Measurements from ENCODE around the gene PDGFA.

PDGFA gene

DNA sequence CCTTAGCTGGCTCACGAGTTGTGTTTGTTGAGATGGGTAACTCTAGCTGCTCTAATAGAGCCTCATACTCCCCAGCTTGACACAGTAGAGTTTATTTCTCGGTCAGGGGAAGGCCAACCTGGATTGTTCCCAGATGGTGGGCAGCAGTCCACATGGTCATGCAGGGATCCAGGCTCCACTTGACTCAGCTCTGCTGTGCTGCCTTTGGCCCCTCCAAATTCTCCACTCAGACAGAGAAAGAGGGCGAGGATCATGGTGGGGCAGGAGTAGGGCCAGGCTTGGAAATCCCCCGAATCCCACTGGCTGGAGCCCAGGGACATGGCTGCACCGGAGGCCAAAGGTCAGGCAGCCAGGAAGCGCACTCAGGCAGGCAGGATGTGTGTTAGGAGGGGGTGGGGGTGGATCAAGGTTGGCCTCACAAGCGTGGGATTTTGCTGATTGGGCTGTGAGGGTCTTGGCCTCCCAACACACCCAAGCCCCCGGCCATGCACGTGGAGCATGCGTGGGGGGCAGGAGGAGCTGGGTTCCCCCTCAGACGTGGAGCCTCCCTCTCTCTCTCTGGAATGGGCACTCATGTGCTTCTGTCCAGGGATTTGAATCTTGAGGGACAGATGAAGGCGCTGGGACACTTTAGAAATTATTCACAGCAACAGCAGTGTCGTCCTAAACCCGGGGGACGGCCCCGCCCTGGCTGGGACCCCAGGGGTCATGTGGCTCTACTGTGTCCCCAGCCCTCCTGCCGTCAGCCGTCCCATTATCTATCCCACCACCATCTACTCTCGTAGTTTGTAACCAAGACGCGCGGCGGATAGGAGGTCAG, 44.8 kb downstream of the PDGFA start:
- DNase-seq (ENCODE audit: low read depth, low spot score) = no peak

DNA sequence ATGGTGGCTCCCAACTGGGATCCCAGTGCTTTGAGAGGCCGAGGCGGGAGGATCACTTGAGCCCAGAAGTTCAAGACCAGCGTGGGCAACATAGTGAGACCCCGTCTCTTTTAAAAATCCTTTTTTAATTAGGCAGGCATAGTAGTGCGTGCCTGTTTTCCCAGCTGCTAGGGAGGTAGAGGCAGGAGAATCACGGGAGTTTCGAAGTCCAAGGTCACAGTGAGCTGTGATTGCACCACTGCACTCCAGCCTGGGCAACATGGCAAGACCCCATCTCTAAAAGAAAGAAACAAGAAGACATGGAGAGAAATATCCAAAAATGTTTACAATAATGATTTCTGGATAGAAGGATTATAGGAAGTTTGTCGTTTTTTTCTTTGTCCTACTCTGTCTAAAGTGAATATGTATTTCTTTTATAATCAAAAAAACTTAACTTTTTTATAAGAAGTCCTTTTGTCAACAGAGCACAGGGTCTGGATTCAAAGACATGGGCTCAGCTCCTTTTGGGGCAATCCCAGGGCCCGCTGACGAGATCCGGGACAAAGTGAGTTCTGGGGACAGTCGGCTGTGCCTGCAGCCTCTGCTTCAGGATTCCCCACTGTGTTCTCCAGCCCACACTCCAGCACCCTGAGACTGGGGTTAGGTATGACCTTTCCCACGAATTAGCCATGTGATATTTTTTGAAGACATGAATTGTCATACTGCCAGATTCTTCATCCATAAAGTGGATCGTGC, 45.6 kb downstream of the PDGFA start:
- DNase-seq (ENCODE audit: low read depth, low spot score) = no peak

DNA sequence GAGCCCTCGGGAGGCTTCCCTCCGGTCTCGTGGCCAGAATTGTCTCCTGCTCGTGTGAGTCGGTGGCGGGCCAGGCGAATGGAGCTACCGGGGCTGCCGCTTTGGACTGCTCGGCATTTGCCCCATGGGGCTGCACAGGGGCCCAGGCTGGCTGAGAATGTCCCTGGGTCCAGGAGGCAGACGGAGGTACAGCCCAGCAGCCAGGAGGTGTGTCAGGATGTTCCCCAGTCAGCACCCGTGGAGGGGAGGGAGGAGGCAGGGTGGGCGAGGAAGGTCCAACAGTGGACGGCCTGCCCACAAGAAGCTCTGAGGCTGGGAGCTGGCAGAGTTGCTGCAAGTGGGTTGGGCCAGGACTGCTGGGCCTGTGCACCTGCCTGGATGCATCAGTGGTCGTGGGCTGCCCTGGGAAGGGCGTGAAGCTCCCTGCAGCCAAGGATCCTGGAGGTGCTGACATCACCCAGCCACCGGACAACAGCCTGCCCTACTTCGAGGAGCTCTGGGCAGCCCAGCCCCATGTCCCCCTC, 46.4 kb downstream of the PDGFA start:
- DNase-seq (ENCODE audit: low read depth, low spot score) = no peak

DNA sequence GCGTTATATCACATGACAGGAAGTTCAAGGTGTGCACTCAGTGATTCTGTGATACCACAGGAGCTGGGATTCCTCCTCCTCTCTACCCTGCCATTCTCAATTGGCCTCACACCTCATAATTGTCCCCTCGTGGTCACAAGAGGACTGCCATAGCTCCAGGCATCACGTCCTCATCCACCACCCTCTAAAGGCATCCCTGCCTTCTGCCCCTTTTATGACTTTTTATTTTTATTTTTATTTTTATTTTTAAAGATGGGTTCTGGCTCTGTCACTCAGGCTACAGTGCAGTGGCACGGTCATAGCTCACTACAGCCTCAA, 47.0 kb downstream of the PDGFA start:
- no peak for DNase-seq (ENCODE audit: low read depth, low spot score)

DNA sequence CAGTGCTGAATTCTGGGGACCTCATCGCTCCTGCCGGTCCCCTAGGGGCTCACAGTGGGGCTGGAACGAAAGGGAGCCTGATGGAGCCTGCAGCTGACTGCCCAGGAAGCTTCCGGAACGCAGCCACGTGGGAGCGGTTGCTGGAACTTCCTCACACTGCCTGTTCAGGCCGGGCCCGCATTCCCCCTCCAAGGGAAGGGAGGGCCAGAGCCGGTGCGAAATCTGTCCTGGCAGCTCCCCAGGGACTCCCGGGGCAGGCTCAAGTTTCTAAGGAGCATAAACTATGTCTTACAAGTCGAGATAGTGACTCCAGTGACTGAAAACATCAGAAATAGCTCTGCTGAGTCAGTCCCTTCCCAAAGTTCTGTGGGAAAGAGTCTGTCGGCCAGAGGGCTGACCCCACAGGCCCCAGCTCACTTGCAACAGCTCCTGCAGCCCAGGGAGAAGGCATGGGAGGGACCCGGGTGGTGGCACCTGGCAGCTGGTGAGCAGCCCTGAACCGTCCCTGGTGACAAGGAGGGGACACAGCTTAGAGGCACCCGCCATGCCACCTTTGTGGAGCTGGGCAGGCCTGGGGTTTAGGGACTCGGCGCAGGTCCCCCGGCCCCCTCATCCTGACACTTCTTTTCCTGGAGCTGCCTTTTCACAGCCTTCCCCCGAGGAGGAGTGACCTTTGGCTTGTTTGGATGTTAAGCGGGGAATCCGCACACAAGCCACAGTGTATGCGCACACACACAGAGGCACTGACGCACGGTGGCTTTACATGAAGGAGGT, 47.6 kb downstream of the PDGFA start:
- DNase-seq (ENCODE audit: low read depth, low spot score) = peak; percentile 57

DNA sequence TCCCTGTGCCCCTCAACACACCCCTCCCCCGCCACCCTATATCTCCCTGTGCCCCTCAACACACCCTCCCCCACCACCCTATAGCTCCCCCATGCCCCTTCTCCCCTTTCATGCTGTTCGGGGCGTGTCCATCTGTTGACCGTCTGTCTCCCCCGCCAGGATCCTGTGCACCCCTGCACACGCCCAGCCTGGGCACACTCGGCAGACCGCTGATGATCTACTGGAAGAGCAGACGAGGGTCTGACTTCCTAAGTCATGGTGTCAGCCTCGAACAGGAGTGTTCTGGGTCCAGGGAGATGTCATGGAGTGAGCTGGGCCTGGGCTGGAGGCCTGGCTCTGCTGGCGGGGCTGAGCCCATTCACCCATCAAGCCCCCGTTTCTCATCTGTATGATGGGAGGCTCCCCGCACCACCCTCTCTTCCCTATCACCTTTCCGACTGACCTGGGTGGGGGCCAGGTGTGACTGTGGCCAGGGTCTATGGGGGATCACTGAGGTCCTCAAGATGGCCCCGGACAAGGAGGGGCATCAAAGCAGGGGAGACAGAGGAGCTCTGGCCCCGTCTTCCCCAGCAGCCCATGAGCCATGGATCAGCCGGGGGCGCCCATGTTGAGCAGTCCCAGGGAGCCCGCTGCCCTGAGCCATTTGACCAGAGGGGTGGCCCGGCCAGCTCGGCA, 48.3 kb downstream of the PDGFA start:
- DNase-seq (ENCODE audit: low read depth, low spot score) = no peak

DNA sequence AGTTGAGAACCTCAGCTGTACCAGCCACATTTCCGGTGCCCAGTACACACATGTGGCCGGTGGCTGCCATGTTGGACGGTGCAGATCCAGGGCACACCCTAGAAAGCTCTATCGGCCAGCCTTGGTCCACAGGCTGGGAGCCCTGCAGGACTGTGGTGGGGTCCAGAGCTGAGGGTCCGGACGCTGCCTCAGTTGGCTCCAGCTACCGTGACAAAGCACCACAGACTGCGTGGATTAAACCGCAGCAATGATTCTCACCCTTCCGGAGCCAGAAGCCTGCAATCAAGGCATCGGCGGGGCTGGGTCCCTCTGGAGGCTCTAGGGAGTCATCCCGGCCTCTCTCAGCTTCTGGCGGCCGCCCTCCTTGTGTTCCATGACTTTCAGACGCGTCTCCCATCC, 50.1 kb downstream of the PDGFA start:
- no peak for DNase-seq (ENCODE audit: low read depth, low spot score)

DNA sequence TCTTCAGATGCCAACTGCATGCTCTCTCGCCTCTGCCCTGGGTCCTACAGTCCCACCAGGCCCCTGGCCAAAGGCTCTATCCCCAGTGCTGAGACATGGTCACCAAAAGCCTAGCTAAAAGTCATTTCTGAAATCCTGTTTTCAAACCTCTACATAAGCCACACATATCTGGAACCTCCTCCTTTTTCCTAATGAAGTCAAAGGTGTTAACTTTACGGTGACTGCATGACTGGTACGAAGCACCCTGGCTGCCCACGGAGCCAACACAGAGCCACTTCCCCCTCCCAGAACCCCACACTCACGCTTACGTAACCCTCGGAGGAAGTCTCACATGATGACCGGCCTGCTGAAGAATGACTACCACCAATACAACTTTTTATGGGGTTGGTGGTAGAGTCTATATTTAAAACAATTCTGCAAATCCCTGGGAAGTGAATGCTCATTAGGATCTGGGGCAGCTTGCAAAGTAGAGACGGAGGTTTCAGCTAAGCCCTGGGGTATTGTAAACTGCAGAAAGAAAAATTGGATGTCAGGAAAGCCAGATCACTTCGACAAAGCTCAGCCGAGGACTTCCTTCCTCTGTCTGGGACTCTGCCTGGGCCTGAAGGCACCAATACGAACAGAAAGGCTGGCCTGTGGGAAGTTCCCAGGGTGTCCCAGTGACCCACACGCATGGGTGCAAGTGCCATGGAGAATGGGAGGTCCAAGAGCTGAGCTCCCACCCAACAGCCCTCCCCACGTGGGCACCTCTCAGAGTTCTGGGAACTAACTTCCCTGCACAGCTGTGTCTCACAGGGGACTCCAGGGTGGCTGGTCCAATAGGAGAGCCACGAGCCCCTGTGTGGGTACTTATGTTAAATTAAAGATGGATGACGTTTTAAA, 50.7 kb downstream of the PDGFA start:
- DNase-seq (ENCODE audit: low read depth, low spot score) = no peak

DNA sequence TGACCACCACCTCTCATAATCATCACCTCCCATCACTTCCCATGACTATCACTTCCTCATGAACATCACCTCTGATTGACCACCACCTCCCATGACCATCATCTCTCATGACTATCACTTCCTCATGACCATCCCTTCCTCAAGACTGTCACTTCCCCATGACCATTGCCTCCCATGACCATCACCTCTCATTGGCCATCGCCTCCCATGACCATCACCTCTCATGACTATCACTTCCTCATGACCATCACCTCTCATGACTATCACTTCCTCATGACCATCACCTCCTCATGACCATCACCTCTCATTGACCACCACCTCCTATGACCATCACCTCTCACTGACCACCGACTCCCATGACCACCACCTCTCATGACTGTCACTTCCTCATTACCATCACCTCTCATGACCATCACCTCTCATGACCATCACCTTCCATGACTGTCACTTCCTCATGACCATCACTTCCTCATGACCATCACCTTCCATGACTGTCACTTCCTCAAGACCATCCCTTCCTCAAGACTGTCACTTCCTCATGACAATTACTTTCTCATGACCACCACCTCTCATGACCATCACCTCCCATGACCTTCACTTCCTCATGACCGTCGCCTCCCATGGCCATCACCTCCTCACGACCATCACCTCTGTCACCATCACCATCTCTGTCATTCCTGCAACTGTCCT, 51.6 kb downstream of the PDGFA start:
- DNase-seq (ENCODE audit: low read depth, low spot score) = no peak

DNA sequence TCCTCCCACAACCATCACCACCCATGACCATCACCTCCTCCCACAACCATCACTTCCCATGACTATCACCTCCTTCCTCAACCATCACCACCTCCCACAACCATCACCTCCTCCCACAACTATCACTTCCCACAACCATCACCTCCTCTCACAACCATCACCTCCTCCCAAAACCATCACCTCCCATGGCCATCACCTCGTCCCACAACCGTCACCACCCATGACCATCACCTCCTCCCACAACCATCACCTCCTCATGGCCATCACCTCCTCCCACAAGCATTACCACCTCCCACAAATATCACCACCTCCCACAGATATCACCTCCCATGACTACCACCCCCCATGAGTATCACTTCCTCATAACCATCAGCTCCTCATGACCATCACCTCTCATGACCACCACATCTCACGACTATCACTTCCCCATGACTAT, 52.2 kb downstream of the PDGFA start:
- DNase-seq (ENCODE audit: low read depth, low spot score) = no peak

DNA sequence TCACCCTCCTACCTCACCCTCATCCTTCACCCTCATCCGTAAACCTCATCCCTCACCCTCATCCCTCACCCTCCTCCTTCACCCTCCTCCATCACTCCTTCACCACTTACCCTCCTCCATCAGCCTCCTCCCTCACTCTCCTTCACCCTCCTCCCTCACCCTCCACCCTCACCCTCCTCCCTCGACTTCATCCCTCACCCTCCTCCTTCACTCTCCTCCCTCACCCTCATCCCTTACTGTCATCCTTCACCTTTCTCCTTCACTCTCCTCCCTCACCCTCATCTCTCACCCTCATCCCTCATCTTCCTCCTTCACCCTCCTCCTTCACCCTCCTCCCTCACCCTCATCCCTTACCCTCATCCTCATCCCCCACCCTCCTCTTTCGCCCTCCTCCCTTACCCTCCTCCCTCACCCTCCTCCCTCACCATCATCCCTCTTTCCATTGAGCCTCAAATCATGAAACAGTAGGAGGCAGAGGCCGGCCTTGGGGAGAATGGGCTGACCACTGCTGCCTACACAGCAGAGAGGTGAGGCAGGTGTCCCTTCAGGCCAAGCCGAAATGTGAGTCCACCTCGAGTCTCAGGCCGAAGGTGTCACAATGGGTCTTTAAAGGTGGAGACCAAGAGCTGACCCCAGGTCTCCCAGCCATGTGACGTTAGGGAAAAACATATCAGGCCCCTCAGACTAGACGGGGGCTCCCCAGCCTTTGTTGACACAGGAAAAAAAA, 53.0 kb downstream of the PDGFA start:
- DNase-seq (ENCODE audit: low read depth, low spot score) = no peak

DNA sequence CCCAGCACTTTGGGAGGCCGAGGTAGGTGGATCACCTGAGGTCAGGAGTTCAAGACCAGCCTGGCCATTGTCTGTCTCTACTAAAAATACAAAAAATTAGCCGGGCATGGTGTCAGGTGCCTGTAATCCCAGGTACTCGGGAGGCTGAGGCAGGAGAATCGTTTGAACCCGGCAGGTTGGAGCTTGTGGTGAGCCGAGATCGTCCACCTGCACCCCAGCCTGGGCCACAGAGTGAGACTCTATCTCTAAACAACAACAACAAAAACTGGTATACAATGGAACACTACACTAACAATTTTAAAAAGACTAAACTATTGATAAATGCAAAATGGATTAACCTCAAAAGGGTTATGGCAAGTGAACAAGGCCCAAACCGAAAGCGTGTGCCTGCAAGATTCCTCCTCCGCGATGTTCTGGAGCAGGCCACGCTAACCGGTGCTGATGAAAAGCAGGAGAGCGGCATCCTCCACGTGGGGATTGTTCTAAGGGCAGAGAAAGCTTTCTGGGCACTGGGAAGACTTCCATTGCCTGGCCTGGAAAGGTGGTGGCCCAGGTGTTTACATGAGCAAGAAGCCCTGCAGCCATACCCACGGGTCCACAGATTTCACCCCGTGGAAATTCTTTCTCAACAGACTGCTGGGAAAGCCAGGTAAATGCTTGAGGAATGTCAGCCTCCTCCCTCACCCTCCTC, 53.8 kb downstream of the PDGFA start:
- no peak for DNase-seq (ENCODE audit: low read depth, low spot score)

DNA sequence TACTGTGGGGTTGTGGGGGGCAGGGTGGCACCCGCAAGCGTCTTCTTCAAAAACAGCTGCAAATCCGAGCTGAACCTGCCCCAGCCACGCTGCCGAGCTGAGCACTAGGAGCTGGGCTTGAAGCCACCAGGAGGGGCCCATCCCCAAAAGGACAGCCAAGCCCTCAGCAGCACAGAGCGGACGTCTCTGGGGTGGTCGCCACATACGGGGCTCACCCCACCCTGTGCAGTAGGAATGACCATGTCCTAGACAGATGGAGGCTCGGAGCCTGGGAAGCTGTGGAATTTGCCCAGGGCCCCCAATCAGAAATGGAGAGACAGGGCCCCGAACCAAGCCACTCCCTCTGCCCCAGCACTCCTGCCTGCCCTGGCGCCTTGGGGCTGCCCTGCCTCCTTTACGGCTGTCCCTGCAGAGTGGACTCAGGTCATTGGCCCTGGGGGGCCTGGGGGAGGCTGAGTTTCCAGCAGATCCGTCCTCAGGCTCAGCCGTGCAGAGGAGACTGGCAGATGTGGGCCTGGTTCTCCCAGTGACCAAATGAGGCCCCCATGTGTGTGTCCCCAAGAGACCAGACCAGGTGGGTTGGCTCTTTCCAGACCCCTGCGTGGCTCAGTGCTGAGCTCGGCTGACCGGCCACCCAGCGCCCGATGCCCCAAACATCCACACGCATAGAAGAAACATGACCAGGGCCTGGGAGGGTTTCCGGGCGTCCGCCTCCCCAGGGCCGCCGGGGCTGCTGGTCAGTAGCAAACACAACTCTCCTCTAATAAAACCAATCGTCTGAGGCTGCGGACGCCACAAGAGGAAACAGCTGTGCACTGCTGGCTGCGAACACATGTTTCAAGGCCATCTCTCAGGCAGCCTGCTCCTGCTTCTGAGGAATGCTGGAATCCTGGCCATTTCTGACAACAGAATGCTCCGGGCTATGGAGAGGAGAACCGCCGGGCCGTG, 54.9 kb downstream of the PDGFA start:
- peak; percentile 79 for DNase-seq (ENCODE audit: low read depth, low spot score)

DNA sequence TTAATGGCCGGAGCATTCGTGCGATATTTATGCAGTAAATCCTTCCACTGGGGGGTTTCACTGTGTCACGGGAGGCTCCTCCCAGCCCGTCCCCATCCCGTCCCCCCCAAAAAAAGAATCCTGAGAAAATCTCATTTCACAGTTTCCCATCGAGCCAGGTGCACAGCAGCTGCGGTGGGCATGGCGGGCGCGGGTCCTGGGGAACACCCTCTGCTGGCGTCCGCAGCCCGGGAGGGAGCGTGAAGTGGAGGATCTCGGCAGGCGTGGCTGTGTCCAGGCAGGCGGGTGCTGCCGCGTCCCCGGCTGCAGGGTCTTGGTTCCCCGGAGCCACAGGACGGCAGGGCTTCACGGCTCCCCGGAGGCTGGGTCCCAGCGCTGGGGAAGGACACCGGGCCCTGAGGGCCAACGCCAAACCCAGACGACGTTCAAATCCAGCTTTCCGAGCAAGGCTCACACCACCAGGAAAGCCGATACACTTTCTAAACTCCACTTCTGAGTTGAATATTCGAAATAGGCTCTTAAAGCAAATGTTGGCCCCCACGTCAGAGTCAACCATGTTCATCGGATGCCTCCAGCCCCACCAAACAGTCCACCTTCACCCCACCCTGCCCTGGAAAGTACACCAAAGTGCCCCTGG, 55.7 kb downstream of the PDGFA start:
- no peak for DNase-seq (ENCODE audit: low read depth, low spot score)

DNA sequence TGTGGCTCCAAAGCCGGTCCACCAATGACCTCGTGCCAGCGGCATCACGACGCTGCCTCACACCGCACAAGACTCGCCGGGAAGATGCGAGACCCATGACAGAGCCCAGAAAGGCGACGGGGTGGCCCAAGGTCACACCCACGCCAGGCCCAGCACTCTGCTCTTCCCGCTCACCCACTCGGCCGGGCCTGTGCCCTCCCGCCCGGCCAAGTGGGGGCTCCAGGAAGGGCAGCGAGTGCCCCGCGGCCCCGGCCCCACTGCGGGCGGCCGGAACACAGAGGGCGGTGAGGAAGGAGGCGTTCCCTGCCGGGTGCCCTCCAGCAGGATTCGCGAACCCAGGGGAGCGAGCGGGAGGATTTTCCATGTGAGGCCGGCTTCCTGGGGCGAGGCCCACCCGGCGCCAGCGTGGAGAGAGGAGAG, 56.3 kb downstream of the PDGFA start:
- DNase-seq (ENCODE audit: low read depth, low spot score) = no peak

DNA sequence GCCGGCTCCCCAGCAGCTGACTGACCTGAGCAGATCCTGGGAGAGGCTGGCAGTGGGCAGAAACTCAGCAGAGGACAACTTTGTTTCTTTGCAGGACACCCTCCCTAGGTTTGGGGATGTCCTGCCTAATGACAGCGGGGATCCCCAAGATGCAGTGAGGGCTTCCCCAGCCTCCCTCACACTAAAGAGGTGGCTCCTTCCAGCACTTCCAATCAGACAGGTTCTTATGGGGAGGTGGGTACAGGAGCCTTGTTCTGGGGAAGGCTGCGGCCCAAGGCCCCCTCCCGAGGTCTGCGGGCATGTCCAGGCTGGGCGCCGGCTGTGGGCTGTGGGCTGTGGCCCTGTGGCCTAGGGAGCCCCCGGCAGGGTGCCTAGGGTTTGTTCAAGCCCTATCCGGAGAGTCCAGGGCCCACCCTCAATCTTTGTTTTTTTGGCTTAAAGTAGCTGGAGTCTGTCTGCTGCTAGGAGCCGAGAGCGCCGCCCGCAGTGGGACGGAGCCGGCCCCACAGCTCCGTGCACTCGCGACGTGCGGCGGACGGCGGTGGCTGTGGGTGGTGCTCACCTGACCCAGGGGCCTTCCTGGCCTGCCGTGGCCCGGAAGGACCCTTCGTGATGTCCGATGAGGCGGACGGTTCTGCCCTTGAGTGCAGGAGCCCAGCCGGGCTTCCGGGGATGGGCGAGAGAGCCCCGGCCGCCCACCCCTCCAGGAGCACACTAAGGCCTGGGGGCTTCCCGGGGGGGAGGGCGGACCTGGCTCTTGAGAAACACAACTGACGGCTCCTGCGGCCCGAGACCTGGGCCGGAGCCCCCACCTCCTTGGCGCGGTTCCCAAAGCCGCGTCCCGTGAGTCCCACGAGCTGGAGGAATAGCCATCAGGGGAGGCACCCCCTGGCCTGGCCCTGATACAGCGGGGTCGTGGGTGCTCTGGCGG, 57.2 kb downstream of the PDGFA start:
- DNase-seq (ENCODE audit: low read depth, low spot score) = no peak

All from ELF-1 (cell line).